ENCODE data around the gene PSG5.
"Not testable (repeated sequence)": the region's sequence is repeated elsewhere in the genome, so short reads cannot be mapped to it uniquely, and the experiment has no call there.

Gene PSG5

GRCh38 chr19:43186311-43186935, at the start of gene PSG5:
TSS of gene PSG5 (minus strand) at chr19:43186536. CDS start at chr19:43186405, 131 bp downstream.
- in situ Hi-C loops (cut with MboI; ENCODE audit: low pct_unique_long_range_greater_than_20kb, low sequenced_read_pairs); DNase-seq: not testable (repeated sequence)

GRCh38 chr19:43235686-43236085, 49.4 kb upstream of the PSG5 start:
- in situ Hi-C loops (cut with MboI; ENCODE audit: low pct_unique_long_range_greater_than_20kb, low sequenced_read_pairs); DNase-seq: not testable (repeated sequence)

DNA sequence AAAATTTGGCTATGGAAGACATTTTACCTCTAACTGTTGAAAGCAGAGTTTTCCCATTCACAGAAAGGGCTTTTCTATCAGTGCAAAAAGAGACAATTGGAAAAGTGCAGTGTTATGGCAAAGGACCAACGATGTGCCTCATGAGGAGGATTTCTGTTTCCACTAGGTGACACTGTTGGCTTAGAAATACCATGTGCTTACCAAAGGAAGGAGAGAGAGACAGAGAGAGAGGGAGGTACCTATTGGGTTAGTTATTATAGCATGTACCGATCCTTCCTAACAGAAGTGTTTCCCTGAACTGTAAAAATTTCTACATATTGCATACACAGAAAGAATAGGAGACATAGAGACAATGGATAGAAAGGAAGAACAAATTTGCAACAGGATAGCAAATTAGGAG, 43.0 kb upstream of the PSG5 start:
- DNase-seq: peak; percentile 62
- in situ Hi-C loops (cut with MboI; ENCODE audit: low pct_unique_long_range_greater_than_20kb, low sequenced_read_pairs): no loop called here

GRCh38 chr19:43228730-43229129, 42.4 kb upstream of the PSG5 start:
- in situ Hi-C loops (cut with MboI; ENCODE audit: low pct_unique_long_range_greater_than_20kb, low sequenced_read_pairs); DNase-seq: not testable (repeated sequence)

- in situ Hi-C loops (cut with MboI; ENCODE audit: low pct_unique_long_range_greater_than_20kb, low sequenced_read_pairs); DNase-seq: not testable (repeated sequence)
Measured at GRCh38 chr19:43226986-43227385, 40.6 kb upstream of the PSG5 start.

DNA sequence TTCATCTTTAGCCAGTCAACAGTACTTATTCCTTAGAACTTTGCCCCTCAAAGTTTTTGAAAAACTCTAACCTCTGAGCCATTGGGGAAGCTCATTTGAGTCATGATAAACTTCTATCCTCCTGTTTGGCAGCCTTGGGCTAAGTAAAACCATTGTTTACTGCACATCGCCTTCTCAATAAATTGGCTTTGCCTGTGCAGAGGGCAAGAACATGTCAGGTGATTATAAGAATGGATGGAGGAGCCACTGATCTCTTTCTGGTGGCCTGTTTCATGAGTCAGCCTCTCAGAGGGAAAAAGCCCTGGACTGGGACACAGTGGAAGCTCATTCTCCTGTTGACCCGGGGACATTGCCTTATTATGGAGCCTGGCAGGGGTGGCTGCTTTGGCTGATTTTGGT, 38.5 kb upstream of the PSG5 start:
- DNase-seq: no peak
- in situ Hi-C loops (cut with MboI; ENCODE audit: low pct_unique_long_range_greater_than_20kb, low sequenced_read_pairs): no loop called here

DNA sequence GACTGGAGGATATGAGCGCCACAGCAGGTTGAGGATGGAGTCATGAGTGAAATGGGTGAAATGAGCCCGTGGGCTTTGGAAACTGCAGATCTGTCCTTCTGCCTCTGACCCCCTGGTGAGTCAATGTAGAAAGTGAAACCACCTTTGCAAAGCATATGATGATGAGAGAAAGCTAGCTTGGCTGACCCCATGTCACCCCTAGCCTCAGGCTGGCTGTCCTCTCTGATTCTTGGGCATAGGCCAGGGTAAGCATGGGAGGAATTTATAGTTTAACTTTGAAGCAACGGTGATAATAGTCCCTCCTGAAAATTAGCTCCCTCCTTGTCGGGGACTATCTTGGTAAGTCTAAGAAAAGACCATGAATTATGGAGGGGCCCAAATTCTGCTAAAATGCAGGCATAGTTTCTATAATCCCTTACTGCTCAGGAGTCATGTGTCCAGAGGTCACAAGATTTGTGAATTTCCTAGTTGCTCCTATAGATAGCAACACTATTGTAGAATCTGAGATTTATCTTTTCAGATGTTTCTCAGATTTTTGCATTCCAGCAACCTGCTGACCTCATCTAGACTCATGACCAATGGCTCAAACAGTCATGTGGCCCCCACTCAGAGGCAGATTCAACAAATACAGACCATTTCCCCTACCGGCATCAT, 38.0 kb upstream of the PSG5 start:
- DNase-seq; in situ Hi-C loops (cut with MboI; ENCODE audit: low pct_unique_long_range_greater_than_20kb, low sequenced_read_pairs): not testable (repeated sequence)

GRCh38 chr19:43221891-43222290, 35.6 kb upstream of the PSG5 start:
- in situ Hi-C loops (cut with MboI; ENCODE audit: low pct_unique_long_range_greater_than_20kb, low sequenced_read_pairs); DNase-seq: not testable (repeated sequence)

DNA sequence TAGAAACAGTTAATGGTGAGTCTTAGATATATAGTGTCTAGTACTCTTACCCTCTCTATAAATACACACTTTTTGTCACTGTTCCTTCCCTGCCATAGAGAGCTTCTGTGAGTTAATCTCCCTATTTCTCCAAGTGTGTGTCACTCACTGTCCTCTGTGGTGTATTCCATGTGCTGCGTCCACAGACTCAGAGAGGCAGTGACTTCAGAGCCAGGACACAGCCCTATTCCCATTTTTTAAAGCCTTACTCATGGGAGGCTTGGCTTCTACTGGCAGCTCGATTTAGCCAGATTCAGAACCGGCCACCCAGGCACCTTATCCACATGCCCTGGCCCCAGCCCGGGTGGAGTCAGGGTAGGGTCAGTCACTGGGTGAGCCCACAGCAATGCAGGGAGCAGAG, 32.8 kb upstream of the PSG5 start:
- DNase-seq; in situ Hi-C loops (cut with MboI; ENCODE audit: low pct_unique_long_range_greater_than_20kb, low sequenced_read_pairs): not testable (repeated sequence)

- DNase-seq; in situ Hi-C loops (cut with MboI; ENCODE audit: low pct_unique_long_range_greater_than_20kb, low sequenced_read_pairs): not testable (repeated sequence)
Measured at GRCh38 chr19:43215881-43216280, 29.5 kb upstream of the PSG5 start.

DNA sequence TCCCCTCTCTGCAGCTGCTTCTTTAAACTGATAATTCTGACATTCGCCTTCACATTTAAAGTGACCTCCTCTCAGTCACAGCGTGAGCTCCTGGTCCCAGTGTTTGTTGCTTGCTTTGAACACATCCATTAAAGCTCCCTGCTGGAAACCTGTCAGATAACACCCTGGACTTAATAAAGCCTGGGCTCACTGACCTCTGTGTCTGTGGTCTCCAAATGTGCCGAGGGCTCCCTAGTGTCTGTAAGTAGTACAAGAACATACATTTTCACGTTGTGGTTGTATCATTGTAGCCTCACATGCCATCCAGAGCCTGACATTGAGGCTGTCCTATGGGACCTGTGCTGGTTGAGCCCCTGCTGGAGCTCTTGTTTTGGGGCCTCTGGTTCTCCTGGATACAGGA, 21.7 kb upstream of the PSG5 start:
- no peak for DNase-seq
- in situ Hi-C loops (cut with MboI; ENCODE audit: low pct_unique_long_range_greater_than_20kb, low sequenced_read_pairs): no loop called here

GRCh38 chr19:43207174-43207573, 20.8 kb upstream of the PSG5 start:
- not testable (repeated sequence) for DNase-seq

DNA sequence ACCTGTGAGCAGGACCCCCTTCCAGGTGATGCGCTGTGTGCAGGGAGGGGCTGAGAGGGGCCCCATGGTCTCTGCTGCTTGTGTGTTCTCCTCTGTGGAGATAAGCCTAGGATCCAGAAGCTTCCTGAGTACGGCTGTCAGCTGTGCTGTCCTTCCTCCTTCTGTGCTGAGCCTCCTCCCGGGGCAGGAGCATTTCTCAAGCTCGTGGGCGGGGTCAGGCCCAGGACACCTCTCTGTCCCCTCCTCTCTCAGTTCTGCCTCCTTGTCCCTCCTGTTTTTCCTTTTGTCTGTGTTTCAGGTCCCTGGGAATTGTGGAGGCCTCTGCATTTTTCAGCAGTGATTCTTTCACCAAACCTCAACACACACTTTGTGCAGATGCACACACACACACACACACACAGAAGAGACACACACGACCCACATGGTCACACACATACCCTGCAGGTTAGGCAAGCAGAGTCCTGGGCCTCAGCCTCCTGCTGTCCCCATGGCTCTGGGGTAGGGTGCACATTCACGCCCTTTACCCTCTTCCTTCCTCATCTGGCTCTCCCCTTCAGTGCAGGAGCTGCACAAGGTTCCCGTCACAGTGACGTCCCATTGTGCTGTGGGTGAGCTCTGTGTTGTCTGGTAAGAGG, 19.3 kb upstream of the PSG5 start, which contains the start of gene PSG4:
TSS of gene PSG4 (minus strand) at position 168 of the 635 bp plus-strand sequence. CDS start at position 66, 102 bp downstream.
- DNase-seq; in situ Hi-C loops (cut with MboI; ENCODE audit: low pct_unique_long_range_greater_than_20kb, low sequenced_read_pairs): not testable (repeated sequence)

More at GRCh38 chr19:43207174-43207573, 20.8 kb upstream of the PSG5 start:
- in situ Hi-C loops (cut with MboI; ENCODE audit: low pct_unique_long_range_greater_than_20kb, low sequenced_read_pairs): not testable (repeated sequence)

DNA sequence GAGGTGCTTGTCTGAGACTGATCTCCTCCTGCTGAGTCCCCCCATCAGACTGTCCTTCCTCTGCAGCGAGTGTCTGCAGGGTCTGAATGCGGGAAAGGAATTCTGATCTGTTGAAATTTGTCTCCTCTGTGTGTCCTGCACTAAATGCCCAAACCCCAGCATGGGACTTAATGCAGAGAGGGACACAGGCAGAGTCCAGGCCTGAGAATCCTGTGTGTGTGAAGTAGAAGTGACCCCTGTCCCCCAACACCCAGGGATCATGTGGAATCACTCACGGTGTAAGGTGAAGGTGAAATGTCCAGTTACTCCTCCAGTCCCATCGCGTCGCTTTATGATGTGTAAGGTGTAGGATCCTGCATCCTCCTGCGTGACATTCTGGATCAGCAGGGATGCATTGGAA, 17.3 kb upstream of the PSG5 start:
- DNase-seq; in situ Hi-C loops (cut with MboI; ENCODE audit: low pct_unique_long_range_greater_than_20kb, low sequenced_read_pairs): not testable (repeated sequence)

DNA sequence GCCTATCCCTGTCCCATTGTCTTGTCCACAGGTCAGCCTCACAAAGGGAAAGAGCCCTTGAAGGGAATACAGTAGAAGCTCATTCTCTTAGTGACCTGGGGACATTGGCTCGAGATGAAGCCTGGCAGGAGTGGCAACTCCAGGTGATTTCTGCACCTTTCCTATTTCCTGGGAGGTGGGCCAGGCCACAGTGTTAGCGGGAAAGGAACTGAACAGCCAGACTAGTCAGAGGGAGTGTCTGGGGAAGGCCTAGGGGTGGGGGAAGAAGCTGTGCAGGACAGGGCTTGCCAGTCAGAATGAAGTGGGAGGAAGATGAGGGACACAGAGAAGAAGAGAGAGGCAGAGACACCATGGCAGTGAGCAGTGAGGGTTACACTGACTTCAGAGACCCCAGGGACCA, 15.6 kb upstream of the PSG5 start:
- in situ Hi-C loops (cut with MboI; ENCODE audit: low pct_unique_long_range_greater_than_20kb, low sequenced_read_pairs); DNase-seq: not testable (repeated sequence)

DNA sequence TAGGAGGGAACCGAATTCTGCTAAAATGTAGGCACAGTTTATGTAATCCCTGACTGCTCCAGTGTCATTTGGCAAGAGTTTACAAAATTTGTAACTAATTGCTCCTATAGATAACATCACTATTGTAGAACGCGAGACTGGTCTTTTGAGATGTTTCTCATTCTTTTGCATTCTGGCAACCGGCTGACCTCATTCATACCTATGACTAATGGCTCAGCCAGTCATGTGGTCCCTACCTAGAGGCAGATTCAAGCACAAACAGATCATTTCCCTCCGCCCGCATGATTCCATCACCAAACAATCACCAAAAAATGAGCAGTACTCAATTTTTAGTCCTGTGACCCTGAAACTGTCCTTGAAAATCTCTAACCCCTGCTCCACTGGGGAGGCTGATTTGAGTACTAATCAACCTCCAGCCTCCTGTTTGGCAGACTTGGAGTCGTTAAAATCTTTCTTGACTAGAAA, 15.0 kb upstream of the PSG5 start:
- in situ Hi-C loops (cut with MboI; ENCODE audit: low pct_unique_long_range_greater_than_20kb, low sequenced_read_pairs); DNase-seq: not testable (repeated sequence)

DNA sequence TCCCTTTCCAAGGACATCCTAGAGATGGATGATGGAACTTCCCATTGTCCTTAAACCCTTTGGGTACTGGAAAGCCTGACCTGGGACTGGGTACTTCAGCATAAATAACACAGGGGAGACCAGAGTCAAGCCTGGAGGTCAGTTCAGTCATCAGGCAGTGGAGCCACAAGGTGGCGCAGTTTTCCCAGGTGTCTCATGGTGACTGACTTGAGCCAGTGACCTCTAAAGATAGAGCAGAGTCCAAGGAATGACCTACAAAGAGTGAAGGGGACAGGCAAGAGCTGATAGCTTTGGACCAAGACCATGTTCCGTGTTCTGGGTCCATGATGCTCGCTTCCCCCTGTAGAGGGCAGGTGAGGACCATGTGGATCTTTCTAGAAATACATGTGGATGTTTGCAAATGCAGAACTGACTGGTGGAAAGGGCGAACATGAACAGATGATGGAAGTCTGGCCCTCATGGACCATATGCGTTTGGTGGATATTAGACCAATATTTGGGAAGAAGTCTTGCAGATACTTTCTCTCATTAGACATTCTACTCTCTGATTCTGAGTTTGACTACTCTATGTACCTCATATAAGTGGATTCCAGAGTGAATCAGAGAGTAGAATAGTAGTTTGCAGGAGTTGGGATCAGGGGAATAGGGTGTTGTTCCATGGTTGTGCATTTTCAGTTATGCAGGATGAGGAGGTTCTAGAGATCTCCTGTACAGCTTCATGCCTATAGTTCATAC, 12.5 kb upstream of the PSG5 start:
- DNase-seq; in situ Hi-C loops (cut with MboI; ENCODE audit: low pct_unique_long_range_greater_than_20kb, low sequenced_read_pairs): not testable (repeated sequence)

- DNase-seq; in situ Hi-C loops (cut with MboI; ENCODE audit: low pct_unique_long_range_greater_than_20kb, low sequenced_read_pairs): not testable (repeated sequence)
Measured at GRCh38 chr19:43197666-43198397, 11.5 kb upstream of the PSG5 start.

- in situ Hi-C loops (cut with MboI; ENCODE audit: low pct_unique_long_range_greater_than_20kb, low sequenced_read_pairs); DNase-seq: not testable (repeated sequence)
Measured at GRCh38 chr19:43194397-43194796, 8.1 kb upstream of the PSG5 start.

All from KBM-7 (cell line).